Neural progenitor cell (in vitro differentiated cells): Measurements from ENCODE around the gene LRRN3.

Experiments used
- EZH2 ChIP-seq: fragments of 200-600 bp; sonication (generic); IDR thresholded peaks from 2 replicates; pipeline ENCODE4 v1.6.1; 2017; ENCODE audit warnings: antibody characterized with exemption, mild to moderate bottlenecking, moderate library complexity
- EZH2phosphoT487 ChIP-seq: fragments of 200-600 bp; sonication (generic); IDR thresholded peaks from 2 replicates; pipeline ENCODE4 v1.6.1; 2017; ENCODE audit warnings: antibody characterized with exemption
- TF ChIP-seq, protein P1 (sequence below): fragments of 200-600 bp; sonication (generic); IDR thresholded peaks from 2 replicates; pipeline ENCODE4 v1.5.1; 2017; ENCODE audit warnings: antibody characterized with exemption, mild to moderate bottlenecking

DNA sequence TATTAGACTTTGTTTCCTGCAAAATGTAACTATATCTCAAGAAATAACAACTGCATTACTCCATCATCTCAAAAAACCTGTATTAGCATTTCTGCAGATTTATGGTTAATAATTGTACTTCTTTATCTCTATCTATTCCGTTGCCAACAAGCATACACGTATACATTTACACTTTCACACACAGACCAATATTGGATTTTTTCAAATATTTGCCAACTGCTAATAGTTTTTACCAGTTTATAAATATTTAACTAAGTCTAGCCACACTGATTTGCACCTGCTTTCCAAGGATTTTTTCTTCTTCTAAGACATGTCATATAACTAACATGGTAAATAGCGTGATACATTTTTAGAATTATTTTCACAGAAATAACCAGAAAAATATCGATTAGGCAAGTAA is 12.2 kb downstream of the LRRN3 start:
- no peak for TF ChIP-seq EZH2
- TF ChIP-seq, protein P1, sequence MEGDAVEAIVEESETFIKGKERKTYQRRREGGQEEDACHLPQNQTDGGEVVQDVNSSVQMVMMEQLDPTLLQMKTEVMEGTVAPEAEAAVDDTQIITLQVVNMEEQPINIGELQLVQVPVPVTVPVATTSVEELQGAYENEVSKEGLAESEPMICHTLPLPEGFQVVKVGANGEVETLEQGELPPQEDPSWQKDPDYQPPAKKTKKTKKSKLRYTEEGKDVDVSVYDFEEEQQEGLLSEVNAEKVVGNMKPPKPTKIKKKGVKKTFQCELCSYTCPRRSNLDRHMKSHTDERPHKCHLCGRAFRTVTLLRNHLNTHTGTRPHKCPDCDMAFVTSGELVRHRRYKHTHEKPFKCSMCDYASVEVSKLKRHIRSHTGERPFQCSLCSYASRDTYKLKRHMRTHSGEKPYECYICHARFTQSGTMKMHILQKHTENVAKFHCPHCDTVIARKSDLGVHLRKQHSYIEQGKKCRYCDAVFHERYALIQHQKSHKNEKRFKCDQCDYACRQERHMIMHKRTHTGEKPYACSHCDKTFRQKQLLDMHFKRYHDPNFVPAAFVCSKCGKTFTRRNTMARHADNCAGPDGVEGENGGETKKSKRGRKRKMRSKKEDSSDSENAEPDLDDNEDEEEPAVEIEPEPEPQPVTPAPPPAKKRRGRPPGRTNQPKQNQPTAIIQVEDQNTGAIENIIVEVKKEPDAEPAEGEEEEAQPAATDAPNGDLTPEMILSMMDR = no peak
- TF ChIP-seq EZH2phosphoT487 = no peak
